Amniotic epithelial cell (primary cell): ENCODE data around the gene SCLY.
"Not testable (repeated sequence)": the region's sequence is repeated elsewhere in the genome, so short reads cannot be mapped to it uniquely, and the experiment has no call there.

Experiments used
- DNase-seq: peaks from one replicate; pipeline ENCODE4 v3.0.0-alpha.2; 2010; ENCODE audit warnings: low read depth

SCLY gene

DNA sequence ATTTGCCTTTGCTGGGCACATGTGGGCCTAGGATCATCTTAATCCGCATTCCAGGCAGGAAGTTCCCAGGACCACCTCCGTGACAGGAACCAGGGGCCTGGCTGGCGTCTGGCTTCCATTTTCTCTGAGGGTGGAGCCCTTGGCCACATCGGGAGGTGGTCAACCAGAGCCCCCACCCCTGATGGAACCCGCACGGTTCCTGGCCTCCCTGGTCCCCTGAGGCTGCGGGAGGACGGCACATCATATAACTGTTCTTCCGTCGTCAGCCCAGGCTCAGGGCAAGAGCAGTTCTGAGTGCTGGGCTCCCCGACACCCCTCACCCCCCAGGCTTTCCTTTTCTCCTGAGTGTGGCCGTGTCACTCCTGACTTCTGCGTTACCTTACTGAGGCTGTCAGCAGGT, 52.8 kb downstream of the SCLY start:
- no peak for DNase-seq

DNA sequence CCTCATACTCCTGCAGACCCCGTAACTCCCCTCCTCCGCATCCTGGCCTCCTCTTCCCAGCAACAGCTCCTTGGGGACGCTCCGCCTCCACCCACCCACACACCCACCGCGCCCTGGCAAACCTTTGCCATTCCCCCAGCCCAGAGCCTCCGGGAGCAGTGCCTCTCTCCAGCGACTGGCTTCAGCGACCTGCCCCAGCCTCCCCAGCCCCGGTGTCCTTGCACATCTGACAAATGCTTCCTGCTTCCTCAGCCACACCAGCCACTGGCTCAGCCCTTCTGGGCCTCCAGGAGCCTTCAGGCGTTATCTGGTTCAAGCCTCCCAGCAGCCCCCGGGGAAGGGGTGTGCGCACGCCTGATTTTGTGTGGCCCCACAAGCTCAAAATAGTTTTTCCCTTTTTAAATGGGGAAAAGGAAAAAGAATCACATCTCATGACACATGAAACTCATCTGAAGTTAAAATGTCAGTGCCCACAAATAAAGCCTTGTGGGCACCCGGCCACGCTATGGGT, 53.6 kb downstream of the SCLY start:
- no peak for DNase-seq

- no peak for DNase-seq
Observed at GRCh38 chr2:238114851-238115660, 54.3 kb downstream of the SCLY start.

DNA sequence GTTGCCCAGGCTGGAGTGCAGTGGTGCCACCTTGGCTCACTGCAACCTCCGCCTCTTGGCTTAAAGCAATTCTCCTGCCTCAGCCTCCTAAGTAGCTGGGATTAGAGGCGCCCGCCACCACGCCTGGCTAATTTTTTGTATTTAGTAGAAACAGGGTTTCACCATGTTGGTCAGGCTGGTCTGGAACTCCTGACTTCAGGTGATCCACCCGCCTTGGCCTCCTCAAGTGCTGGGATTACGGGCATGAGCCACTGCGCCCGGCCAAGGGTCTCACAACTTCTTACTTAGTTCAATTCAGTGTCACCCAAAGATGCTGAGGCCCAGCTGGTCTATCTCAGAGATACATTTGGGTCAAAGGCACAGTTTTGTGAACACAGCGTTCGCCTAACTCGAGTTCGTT, 54.9 kb downstream of the SCLY start:
- DNase-seq: not testable (repeated sequence)

- DNase-seq: no peak
Observed at GRCh38 chr2:238116298-238117198, 55.7 kb downstream of the SCLY start.

DNA sequence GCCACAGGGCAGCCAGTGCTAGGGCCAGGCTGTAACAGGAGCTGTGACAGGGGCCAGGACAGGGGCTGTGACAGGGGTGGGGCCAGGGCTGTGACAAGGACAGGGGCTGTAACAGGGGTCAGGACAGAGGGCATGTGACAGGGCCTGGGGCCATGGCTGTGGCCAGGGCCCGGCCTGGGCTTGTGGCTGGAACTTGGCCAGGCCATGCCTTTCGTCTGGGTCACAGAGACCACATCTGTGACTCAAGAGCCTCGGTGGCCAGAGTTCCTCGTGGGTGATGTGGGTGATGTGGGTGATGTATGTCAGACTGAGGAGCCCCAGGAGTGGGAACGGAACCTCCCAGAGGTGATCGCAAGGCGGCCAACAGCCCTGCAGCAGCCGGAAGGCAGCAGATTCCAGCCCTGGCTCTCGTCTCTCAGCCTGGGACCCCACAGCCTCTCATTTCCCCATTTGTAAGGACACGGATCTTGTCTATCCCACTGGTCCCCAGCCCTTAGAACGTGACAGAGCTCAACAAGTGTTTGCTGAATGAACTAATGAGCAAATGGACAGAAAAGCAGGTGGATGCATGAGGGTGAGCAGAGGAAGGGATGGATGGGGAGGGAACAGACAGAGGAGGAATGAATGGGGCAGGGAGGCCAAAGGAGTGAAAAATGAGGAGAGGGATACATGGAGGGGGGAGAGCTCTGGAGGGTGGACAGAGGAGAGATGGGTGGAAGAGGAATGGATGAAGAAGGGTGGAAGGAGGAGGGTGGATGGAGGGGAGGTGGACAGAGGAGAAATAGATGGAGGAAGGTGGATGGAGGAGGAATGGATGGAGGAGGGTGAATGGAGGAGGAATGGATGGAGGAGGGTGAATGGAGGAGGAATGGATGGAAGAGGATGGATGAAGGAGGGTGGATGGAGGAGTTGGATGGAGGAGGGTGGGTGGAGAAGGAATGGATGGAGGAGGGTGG, 56.7 kb downstream of the SCLY start:
- no peak for DNase-seq

DNA sequence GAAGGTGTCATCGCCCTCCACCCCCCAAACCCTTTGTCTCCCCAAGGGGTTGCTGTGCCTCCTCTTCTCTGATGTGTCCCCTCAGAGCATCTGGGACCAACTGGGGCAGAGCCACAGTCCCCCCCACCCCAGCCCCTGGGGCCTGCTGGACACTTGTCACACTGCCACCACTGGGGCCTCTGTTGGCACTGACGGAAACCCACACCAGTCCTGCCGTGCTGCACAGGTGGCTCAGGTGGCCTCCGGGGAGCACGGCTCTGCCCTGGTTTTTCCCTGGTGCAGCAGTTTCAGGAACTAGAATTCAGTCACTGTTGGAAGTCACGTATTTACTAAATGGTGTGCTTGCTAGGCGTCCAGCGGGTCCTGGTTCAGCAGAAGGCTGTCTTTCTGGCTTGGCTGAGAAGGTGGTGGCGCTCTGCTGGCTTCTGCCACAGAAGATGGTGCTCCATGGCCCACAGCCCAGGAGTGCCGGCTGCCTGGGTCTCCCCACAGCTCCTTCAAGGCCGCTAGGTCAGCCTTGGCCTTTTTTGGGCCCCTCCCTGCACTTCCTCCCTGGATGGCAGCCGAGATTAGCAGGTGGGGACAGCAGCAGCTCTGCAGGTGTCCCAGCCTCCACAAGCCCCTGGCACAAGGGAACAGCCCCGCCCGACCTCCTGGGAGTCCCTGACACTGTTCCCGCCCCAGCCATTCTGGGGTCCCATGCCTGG, 59.1 kb downstream of the SCLY start:
- DNase-seq: no peak

- DNase-seq: no peak
Observed at GRCh38 chr2:238120463-238121298, 59.9 kb downstream of the SCLY start.

- DNase-seq: no peak
Observed at GRCh38 chr2:238121511-238122286, 60.9 kb downstream of the SCLY start.

DNA sequence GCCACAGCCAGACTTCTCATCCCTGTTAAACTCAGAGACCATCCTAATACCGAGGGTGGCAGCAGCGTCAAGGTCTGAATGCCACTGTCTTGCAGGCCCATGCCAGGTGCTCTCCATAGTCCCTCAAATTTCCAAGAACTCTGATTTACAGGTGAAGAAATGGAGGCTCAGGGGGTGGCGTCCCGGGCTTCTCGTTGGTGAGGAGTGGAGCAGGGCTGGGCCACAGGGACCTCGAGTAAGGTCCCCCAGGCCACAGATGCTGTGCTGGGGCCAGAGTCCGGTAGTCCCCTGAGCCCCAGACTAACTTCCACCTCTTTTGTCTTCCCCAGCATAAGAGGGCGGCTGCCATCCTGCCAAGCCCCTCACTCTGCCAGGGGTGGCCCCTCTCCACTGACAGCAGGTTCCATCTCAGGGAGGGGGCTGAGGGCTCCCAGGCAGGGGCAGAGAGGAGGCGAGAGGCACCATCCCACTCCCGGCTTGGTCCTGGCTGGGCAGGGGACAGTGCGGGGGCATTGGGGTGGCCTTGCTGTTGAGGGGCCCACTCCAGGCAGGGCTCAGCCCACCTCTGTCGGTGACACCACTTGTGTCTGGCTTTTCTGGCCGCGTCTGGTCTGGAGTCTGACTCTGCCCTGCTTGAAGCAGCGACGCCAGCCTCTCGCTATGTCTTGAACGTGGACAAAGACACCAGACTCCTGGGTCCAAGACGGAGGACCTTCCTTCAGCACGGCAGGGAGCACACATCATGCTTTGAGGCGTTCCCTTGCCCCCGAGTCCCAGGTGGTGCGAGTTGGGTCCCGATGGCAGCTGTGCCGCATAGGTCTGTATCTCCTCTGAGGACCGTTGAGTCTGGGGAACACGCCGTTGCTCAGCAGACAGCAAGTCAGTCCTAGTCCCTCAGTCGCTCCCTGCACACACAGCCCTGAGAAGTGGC, 61.8 kb downstream of the SCLY start:
- no peak for DNase-seq

DNA sequence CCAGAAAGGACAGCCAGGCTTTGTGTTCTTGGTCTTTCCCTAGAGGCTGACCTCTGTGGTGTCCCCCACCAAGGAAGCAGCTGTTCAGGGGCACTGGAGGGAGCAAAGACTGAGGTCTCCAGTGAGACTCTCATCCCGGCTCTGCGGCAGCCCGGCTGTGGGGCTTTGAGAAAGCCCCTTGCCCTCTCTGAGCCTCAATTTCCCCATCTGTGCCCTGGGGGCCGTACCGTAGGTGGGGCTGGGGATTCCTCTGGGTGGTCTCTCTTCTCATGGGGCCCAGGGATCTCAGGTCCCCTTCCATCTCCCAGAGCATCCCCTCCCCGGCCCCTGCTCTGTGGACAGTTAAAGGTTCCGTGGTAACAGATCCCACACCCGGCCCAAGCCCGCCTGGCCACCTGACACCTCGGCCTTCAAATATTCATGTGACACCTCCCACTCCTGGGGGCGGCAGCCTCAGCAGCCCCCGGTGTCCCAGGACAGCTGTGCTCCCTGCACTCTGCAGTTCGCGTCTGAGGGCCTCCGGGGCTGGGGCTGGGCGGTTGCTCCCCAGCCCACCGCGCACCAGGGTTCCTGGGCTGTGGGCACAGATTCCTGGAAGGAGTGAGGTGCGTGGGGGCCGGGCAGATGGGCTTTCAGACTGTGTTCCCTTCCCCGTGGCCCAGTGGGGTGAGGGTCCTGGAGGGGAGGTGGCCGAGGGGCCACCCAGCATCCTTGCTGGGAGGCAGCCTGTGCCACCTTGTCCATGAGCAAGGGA, 62.6 kb downstream of the SCLY start:
- DNase-seq: no peak

DNA sequence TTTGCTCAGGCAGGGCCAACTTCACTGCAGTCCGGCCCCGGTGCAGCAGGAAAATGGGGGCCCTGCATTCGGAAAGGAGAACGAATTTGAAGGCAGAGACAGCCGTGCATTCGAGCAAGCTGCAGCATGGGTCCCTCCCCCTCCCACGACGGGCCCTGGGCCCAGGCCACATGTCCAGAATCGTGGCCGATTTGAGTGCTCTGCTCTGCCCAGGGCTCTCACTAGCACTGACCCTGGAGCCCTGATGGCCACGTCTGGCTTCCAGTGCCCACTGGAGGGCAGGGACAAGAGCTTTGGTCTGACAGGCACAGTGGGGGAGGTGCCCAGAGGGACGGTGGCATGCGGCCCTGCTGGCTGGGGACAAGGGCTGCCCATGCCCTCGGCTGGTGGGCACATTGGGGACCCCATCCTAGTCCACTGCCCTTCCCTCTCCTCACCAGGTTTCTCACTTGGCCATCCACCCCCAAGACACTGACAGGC, 63.2 kb downstream of the SCLY start:
- DNase-seq: no peak

- DNase-seq: no peak
Observed at GRCh38 chr2:238124488-238125126, 63.8 kb downstream of the SCLY start.

GRCh38 chr2:238125127-238125885, 64.5 kb downstream of the SCLY start:
- DNase-seq: no peak

DNA sequence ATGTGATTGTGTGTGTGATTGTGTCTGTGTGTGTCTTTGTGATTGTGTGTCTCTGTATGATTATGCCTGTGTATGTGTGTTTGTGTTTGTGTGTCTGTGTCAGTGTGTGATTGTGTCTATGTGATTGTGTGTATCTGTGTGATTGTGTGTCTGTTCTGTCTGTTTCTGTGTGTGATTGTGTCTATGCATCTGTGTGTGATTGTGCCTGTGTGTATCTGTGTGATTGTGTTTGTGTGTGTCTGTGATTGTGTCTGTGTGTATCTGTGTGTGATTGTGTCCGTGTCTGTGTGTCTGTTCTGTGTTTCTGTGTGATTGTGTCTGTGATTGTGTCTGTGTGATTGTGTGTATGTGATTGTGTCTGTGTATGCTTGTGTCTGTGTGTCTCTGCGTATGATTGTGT, 65.5 kb downstream of the SCLY start:
- no peak for DNase-seq

DNA sequence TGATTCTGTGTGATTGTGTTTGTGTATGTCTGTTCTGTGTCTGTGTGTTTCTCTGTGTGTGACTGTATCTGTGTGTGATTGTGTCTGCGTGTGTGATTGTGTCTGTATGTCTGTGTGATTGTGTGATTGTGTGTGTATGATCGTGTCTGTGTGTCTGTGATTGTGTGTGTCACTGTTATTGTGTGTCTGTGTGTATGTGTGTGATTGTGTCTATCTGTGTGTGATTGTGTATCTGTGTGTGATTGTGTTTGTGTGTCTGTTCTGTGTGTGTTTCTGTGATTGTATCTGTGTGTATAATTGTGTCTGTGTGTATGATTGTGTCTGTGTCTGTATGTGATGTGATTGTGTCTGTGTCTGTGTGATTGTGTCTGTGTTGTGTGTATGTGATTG, 66.0 kb downstream of the SCLY start:
- DNase-seq: no peak
